ENCODE measurements around the gene SIN3B.
"Not testable (repeated sequence)": the region's sequence is repeated elsewhere in the genome, so short reads cannot be mapped to it uniquely, and the experiment has no call there.

Gene SIN3B

DNA sequence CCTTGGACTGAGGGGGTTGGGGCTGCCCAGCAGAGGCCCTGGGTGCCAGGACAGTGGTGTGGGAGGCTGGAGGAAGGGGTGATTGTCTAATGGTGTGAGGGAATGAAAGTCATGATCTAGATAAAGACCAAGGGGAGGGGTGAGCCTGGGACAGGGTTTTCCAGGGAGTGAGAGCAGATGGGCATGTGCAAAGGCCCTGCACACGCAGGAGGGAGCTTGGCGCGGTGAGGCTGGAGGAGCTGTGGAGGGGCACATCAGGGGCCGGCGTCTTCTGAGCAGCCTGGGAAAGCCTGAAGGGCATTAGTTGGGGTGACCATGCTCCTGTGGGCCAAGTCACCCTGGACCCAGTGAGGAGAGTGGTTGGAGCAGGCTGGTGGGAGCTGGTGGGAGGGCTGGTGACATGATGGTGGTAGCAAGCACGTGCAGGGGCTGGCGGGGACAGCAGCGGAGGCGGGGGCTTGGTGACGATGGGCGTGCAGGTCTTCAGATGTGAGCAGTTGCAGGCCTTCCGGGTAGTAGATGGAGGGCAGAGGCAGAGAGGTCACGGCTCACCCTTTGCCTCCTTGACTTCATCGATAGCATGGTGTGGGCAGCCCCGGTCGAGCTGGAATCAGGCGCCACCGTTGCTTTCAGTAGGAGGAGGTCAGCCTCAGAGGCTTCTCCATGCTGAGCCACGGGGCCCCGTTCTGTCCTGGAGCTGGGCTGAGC, 39.4 kb downstream of the SIN3B start:
- no peak for DNase-seq (ENCODE audit: low read depth in 2 of 2, low spot score in 1 of 2)

GRCh38 chr19:16869331-16869972, 40.3 kb downstream of the SIN3B start:
- no peak for DNase-seq (ENCODE audit: low read depth in 2 of 2, low spot score in 1 of 2)

DNA sequence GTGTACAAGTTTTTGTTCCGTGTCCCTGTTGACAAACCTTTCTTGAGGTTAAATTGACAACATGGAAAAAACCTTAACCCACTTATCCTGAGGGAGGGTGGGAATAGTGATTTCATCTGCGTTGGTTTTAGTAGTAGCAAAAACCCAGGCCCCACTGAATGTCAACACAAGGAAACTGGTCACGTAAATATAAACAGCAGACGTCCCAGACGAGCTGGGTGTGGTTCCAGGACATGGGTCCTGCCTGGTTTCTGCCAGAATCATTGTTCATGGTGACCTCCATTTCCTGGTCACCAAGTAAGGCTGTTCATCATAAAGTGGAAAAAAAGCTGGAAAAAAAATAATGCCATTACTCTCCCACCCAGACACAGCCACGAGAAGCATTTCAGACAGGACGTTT, 42.7 kb downstream of the SIN3B start:
- no peak for DNase-seq (ENCODE audit: low read depth in 2 of 2, low spot score in 1 of 2)

- no peak for DNase-seq (ENCODE audit: low read depth in 2 of 2, low spot score in 1 of 2)
Observed at GRCh38 chr19:16872728-16873127, 43.5 kb downstream of the SIN3B start.

GRCh38 chr19:16873594-16873993, 44.4 kb downstream of the SIN3B start:
- no peak for DNase-seq (ENCODE audit: low read depth in 2 of 2, low spot score in 1 of 2)

- no peak for DNase-seq (ENCODE audit: low read depth in 2 of 2, low spot score in 1 of 2)
Observed at GRCh38 chr19:16874250-16874977, 45.2 kb downstream of the SIN3B start.

GRCh38 chr19:16874978-16875299, 45.7 kb downstream of the SIN3B start:
- DNase-seq (ENCODE audit: low read depth in 2 of 2, low spot score in 1 of 2), result not testable (repeated sequence)

GRCh38 chr19:16875584-16876555, 46.7 kb downstream of the SIN3B start:
- no peak for DNase-seq (ENCODE audit: low read depth in 2 of 2, low spot score in 1 of 2)

DNA sequence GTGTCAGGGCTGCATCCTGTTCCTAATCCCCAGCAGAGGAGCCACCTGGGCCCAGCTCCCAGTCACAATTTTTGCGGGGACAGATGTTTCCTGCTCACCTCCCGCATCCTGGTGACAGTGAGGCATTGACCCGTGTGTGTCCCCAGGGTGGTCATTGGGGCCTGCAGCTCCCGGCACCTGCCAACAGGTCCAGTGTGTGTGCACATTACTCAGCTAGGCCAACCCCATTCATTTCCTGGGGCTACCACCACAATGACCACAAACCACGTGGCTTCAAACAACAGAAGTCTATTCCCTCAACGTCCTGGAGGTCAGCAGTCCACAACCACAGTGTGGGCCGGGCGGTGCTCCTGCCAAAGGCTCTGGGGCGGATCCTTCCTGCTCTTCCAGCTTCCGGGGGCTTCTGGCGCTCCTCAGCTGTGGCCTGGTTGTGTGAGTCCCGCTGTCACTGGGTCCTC, 47.7 kb downstream of the SIN3B start:
- DNase-seq (ENCODE audit: low read depth in 2 of 2, low spot score in 1 of 2), result no peak

DNA sequence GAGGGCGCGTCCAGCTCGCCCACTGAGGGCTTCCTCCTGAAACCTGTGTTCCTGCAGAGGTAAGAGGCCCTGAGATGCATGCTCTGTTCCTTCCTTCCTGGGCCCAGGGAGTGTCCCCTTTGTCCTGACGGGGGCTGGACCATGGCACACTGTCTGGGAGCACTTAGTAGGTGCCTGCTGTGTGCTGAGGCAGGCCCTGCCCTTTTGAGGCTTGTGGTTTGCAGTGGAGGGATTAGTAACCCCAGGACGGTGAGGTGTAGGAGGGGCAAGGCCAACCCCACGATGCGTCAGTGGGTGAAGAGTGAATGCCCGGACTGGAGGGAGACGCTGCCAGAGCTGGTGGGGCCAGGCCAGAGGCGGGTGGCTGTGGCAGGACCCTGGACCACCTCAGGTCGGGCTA, 48.4 kb downstream of the SIN3B start:
- DNase-seq (ENCODE audit: low read depth in 2 of 2, low spot score in 1 of 2), result no peak

DNA sequence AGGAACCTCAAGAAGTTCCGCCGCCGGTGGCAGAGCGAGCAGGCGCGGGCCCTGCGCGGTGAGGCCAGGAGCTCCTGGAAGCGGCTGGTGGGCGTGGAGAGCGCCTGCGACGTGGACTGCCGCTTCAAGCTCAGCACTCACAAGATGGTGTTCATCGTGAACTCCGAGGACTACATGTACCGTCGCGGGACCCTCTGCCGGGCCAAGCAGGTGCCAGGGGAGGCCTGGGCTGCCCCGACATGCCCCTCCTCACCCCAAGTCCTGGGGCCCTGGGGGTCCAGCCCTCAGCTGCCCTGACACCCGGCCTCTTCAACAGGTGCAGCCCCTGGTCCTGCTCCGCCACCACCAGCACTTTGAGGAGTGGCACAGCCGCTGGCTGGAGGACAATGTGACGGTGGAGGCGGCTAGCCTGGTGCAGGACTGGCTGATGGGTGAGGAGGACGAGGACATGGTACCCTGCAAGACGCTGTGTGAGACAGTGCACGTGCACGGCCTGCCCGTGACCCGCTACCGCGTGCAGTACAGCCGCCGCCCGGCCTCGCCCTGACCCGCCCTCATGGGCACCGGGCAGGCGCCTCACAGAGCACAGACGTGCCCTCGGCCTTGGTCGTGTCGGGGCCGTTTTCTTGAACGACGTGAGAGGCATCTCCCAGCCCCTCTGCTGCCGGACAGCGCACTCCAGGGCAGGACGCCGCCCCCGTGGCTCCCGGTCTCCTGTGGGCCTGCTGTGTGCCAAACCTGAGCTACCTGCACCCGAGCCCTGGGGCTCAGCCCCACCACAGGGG, 49.2 kb downstream of the SIN3B start:
- DNase-seq (ENCODE audit: low read depth in 2 of 2, low spot score in 1 of 2), result no peak

DNA sequence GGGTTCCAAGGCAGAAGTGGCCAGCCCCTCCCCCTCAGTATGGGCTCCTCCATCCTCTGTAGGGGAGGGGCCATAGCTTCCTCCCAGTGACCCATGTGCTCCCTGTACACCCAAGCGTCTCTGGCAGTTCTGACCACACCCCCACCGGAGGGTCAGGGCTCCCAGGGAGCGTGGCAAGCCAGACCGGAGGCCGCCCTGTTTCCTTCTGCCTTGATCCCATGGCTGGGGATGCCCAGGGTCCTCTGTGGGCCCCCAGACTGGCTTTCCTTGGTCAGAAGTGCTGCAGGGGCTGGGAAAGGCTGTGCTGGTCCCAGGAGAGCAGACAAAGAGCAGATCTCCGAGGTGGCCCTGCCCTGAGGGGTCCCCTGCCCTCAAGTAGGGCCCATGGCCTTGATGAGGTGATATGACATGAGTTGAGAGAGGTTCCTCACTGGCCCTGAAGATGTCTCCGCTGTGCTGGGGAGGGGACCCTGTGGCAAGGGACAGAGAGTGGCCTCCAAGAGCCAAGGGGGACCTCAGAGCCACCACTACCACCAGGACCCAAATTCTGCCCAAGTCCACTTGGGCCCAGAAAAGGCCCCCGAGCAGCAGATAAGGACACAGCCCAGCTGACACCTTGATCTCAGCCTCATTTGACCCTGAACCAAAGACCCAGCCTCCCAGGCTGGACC, 51.8 kb downstream of the SIN3B start:
- DNase-seq (ENCODE audit: low read depth in 2 of 2, low spot score in 1 of 2), result no peak

- DNase-seq (ENCODE audit: low read depth in 2 of 2, low spot score in 1 of 2), result no peak
Observed at GRCh38 chr19:16882146-16882545, 52.9 kb downstream of the SIN3B start.

GRCh38 chr19:16883522-16883921, 54.3 kb downstream of the SIN3B start:
- no peak for DNase-seq (ENCODE audit: low read depth in 2 of 2, low spot score in 1 of 2)

GRCh38 chr19:16885166-16885565, 56.0 kb downstream of the SIN3B start:
- DNase-seq (ENCODE audit: low read depth in 2 of 2, low spot score in 1 of 2), result no peak

DNA sequence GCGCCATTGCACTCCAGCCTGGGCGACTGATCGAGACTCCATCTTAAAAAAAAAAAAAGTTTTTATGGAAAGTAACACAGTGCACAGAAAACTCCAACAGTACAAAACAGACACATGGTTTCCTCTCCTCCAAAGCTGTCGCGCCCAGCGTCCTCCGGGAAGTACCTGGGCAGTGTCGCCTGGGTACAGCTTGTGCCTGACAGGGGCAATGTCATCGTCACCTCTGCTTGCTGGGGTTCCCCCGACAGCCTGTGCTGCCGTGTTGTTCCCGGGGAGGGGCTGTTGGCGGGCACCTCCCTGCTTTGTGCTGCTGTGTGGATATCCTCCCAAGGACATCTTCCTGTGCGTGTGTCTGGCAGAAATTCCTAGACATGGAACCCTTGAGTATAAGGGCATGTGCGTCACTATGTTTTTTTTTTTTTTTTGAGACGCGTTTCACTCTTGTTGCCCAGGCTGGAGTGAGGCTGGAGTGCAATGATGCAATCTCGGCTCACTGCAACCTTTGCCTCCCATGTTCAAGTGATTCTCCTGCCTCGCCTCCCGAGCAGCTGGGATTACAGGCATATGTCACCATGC, 57.2 kb downstream of the SIN3B start:
- no peak for DNase-seq (ENCODE audit: low read depth in 2 of 2, low spot score in 1 of 2)

DNA sequence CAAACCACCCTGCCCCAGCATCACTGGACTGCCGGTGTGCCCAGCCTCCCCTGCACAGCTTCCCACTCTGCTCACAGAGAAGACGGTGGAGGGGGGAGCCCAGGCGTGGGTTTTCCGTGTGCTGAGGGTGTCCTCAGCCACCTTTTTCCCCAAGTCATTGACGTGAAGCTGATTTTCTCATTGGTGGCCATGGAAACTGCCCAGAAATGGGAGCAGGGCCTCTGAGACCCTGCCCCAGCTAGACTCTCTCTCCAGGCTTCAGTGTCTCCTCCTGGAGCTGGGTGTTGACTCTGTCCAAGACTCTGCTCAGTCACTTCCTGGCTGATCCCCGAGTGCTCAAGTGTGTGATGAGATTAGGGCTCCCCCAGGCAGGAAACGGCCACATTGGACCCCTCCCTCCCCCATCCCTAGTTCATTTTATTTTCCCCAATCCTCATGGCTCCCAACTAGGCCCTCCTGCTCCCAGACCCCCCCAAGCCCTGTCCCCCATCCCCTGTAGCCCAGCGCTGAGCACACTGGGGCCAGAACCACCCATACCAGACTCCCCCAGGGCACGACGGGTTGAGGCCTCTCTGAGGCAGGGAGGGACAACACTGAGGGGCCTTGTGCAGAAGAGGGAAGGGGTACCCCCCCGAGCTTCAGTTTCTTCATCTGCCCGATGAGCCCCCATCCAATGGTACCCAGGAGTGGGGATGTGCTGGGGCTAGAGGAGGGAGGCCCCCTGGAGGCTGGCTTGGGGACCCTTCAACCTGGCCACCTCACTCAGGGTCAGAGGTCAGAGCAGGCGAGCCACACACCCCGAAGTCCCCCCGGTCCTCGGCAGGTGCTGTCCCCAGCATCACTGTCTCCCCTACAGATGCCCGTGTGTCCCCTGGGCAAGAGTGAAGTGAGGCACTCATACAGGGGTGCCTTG, 58.4 kb downstream of the SIN3B start:
- DNase-seq (ENCODE audit: low read depth in 2 of 2, low spot score in 1 of 2), result no peak

DNA sequence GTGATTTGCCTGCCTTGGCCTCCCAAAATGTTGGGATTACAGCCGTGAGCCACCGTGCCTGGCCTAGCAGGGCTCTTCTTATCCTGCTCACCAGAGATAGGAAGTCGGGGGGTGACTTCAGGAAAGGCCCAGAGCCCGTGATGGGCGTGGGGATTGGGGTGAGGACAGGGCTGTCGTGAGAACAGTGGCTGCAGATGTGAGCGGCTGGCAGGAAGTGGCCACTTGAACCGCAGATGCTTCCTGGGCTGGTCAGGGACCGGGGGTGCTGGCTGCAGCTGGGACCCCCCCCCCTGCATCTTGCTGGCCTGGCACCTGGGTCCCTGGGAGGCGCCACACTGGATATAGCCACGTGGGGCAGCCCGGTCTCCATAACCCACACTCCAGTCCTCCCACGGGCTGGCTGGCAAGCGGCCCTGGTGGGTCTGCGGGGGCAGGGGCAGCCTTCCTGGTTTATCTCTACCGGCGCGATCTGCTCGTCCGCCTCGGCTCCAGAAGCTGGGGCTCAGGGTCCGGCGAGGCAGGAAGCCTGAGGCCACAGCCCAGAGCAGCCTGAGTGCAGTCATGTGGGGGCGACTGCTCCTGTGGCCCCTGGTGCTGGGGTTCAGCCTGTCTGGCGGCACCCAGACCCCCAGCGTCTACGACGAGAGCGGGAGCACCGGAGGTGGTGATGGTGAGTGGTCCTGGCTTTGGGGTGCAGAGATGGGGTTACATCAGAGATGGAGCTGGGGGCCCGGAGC, 59.6 kb downstream of the SIN3B start, which contains the start of gene F2RL3:
Gene F2RL3 (plus strand): TSS at position 371 of the 737 bp plus-strand sequence. CDS start 191 bp downstream, at position 562.
- DNase-seq (ENCODE audit: low read depth in 2 of 2, low spot score in 1 of 2), result no peak

All from stimulated activated CD8-positive, alpha-beta memory T cell treated with anti-CD3 and anti-CD28 coated beads, Interleukin-4, amount 100 ng/mL, for 4 hours (primary cell).